Body of pancreas (tissue), 4 donors: ENCODE results near the gene BTBD10. TPM values are rescaled to one million over a fixed set of nuclear protein-coding genes. Genes with fewer than 3 reads are reported as not detected.
"Not testable (repeated sequence)": the region's sequence is repeated elsewhere in the genome, so short reads cannot be mapped to it uniquely, and the experiment has no call there.

Source experiments
- ATAC-seq: fragments of 150-250 bp; one replicate; pipeline ENCODE4 v1.9.1; 2016
- DNase-seq, 4 donors: peaks; one replicate each; pipeline ENCODE4 v3.0.0-alpha.2; 2019
- H3K27ac ChIP-seq, 4 donors: fragments of 200-600 bp; sonication (generic); 1 replicate in 3 of 4; 2 replicates in 1 of 4; pipeline versions ENCODE4 v1.5.1 to v1.6.1; 2016 to 2019; ENCODE audit warnings: mild to moderate bottlenecking in 1 of 4, mixed read lengths in 1 of 4, moderate library complexity in 1 of 4
- H3K27me3 ChIP-seq, 2 donors: fragments of 200-600 bp; sonication (generic); one replicate each; pipeline ENCODE4 v1.6.0; 2016; ENCODE audit warnings: mild to moderate bottlenecking in 1 of 2
- H3K36me3 ChIP-seq, 2 donors: fragments of 200-600 bp; sonication (generic); replicated peaks in 1 of 2; 2 replicates each; pipeline ENCODE4 v1.5.1; 2016; ENCODE audit warnings: low read depth in 2 of 2; ENCODE audit not compliant: insufficient read depth in 1 of 2
- H3K4me1 ChIP-seq: fragments of 200-600 bp; sonication (generic); one replicate; pipeline ENCODE4 v1.6.0; 2016
- H3K4me3 ChIP-seq, 2 donors: fragments of 200-600 bp; sonication (generic); 1 replicate in 1 of 2; 2 replicates in 1 of 2; pipeline ENCODE4 v1.5.1; 2016 to 2019
- H3K9me3 ChIP-seq, 3 donors: fragments of 200-600 bp; sonication (generic); 1 replicate in 2 of 3; 2 replicates in 1 of 3; pipeline ENCODE4 v1.5.1; 2016
- CTCF ChIP-seq, 7 experiments: fragments of 450-650 bp in 4 of 7; fragments of 200-600 bp in 3 of 7; sonication (generic) in 3 of 7; IDR thresholded peaks; one replicate each; pipeline ENCODE4 v1.5.1; 2016 to 2019; ENCODE audit warnings: antibody characterized with exemption in 7 of 7
- POLR2A ChIP-seq, 3 donors: fragments of 450-650 bp; IDR thresholded peaks; one replicate each; pipeline ENCODE4 v1.6.1; 2016; ENCODE audit warnings: antibody characterized with exemption in 3 of 3, mild to moderate bottlenecking in 2 of 3
- WGBS, 2 donors: methylation state at CpG; one replicate each; pipeline ENCODE4 v1.1.5; 2017; 5-methylcytosine and 5-hydroxymethylcytosine counted together
- intact Hi-C: fragments of 100-400 bp; cut with DNase I; formaldehyde crosslinking; loops from one replicate; pipeline ENCODE4 v1.15.1; 2023
- total RNA-seq, 2 donors: library from RNA; depleted of rRNA; stranded (reverse); fragments of >200 nt; gene quantifications; one replicate each; pipeline ENCODE4 v1.1.0, GENCODE V29; 2016

BTBD10 gene
- total RNA-seq, 2 donors from 2014 or later: 14.2 to 17.1 TPM

DNA sequence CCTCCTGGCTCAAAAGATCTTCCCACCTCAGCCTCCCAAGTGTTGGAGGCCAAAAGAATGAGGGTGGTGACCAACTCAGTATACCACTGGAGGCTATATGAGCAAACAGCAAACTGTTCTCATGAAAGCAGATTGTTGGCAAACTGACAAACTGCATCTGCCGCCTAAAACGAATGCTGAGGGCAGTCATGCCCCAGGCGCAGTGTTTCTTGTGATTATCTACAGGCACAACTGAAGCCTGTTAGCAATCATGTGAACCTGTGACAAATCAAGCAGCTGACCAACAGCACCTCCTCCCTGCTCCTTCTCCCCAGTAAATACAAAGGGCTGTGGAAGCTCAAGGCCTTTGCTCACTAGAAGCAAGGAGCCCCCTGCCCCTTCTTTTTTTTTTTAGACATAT, 47.8 kb downstream of the BTBD10 start:
- 77 to 86% methylated on average over 3 of the region's 3 CpGs for WGBS, 2 donors
- no peak overlapping the region for H3K27ac ChIP-seq
- no peaks in the 10 kb centered on the region for H3K4me1 ChIP-seq
- ATAC-seq (no peak), DNase-seq (no peak)
- H3K27me3 ChIP-seq: no peaks in the 10 kb centered on the region
- TF ChIP-seq CTCF (IDR thresholded peaks at IDR 0.05) (no peak), POLR2A (IDR thresholded peaks at IDR 0.05) (no peak)
- H3K4me3 ChIP-seq: no peak overlapping the region
- intact Hi-C loops: no loop called here
- peaks cover 0 to 7% of the 10 kb centered on the region in 2 donors for H3K36me3 ChIP-seq
- H3K9me3 ChIP-seq: no peaks in the 10 kb centered on the region

DNA sequence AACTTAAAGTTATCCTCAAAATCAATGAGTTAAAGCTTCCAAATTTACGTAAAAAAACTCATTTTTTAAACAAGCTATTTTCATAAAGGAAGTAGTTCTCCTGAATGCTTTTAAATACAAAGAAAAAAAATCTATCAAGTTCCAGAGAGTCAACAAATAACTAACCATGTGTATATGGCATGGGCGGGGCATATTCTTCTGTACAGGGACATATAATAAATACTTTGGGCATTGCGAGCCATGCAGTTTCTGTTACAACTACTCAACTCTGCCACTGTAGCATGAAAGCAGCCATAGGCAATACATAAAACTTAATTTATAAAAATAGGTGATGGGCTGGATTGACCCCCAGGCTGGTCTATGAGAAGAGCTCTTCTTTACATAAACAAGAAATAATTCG, 57.8 kb downstream of the BTBD10 start:
- Histone ChIP-seq H3K27ac (no peak overlapping the region), H3K4me3 (no peak overlapping the region), H3K9me3 (no peaks in the 10 kb centered on the region), H3K27me3 (no peaks in the 10 kb centered on the region), H3K4me1 (no peaks in the 10 kb centered on the region), H3K36me3 (no peaks in the 10 kb centered on the region)
- no peak for DNase-seq
- WGBS, 2 donors: 93 to 97% methylated on average over 4 of the region's 4 CpGs
- ATAC-seq: no peak
- TF ChIP-seq POLR2A (IDR thresholded peaks at IDR 0.05) (no peak), CTCF (IDR thresholded peaks at IDR 0.05) (no peak)
- intact Hi-C loops: no loop called here

- H3K4me1 ChIP-seq, DNase-seq, H3K36me3 ChIP-seq, H3K27me3 ChIP-seq, H3K9me3 ChIP-seq, H3K27ac ChIP-seq, intact Hi-C loops, H3K4me3 ChIP-seq, ATAC-seq: not testable (repeated sequence)
Measured at GRCh38 chr11:13398335-13398734, 64.7 kb downstream of the BTBD10 start.

DNA sequence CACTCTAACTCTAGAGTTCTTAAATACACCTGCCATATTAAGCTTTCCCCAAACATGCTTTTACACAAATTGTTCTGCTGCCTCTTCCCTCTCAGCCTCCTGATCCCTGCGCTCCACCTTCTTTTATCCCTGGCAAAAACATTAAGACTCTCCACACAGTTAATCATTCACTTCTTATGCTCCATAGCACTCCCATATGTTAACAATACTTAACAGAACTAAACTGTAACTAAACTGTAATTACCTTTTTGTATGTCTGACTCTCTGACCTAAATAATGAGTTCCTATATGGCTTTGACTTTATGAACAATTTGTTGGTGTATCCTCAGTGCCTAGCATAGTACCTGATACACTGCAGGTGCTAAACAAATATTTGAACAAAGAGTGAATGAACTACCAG, 71.8 kb downstream of the BTBD10 start:
- no peak for TF ChIP-seq POLR2A (IDR thresholded peaks at IDR 0.05)
- TF ChIP-seq CTCF (IDR thresholded peaks at IDR 0.05): no peak
- 93 to 97% methylated on average over 1 of the region's 1 CpG for WGBS, 2 donors
- no peaks in the 10 kb centered on the region for H3K9me3 ChIP-seq
- peaks cover 0 to 4% of the 10 kb centered on the region in 2 donors for H3K36me3 ChIP-seq
- no peaks in the 10 kb centered on the region for H3K27me3 ChIP-seq
- H3K4me1 ChIP-seq: no peaks in the 10 kb centered on the region
- intact Hi-C loops: no loop called here
- no peak for ATAC-seq
- H3K4me3 ChIP-seq: no peak overlapping the region
- no peak for DNase-seq
- H3K27ac ChIP-seq: no peak overlapping the region

DNA sequence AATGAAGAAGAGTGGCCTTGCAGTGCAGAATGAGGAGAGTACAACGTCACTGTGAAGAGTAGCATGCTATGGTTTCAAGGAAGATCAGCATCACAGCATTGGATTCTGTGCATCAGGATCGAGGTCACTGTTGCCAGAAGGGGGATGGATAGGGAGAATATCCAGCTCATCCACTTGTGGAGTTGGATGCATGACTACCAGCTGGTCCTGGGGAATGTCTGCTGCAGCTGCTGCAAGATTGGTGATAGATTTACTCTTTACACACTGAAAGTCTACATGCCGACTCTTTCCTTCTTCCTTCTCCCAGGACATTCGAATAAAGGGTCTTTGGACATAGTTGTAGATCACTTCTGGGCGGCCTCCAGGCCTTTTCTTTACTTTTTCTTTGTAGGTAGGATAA, 74.3 kb downstream of the BTBD10 start:
- intact Hi-C loops: no loop called here
- whole genome bisulfite sequencing, 2 donors: 88 to 91% methylated on average over 5 of the region's 5 CpGs
- no peak overlapping the region for H3K27ac ChIP-seq
- no peaks in the 10 kb centered on the region for H3K4me1 ChIP-seq
- no peaks in the 10 kb centered on the region for H3K9me3 ChIP-seq
- no peak for ATAC-seq
- peaks cover 0 to 4% of the 10 kb centered on the region in 2 donors for H3K36me3 ChIP-seq
- H3K4me3 ChIP-seq: no peak overlapping the region
- H3K27me3 ChIP-seq: no peaks in the 10 kb centered on the region
- no peak for DNase-seq
- TF ChIP-seq CTCF (IDR thresholded peaks at IDR 0.05): no peak
- TF ChIP-seq POLR2A (IDR thresholded peaks at IDR 0.05): no peak
